Stimulated activated CD4-positive, alpha-beta T cell treated with anti-CD3 and anti-CD28 coated beads, Interleukin-12 subunit alpha, Interleukin-12 subunit beta, amount 100 ng/mL, for 48 hours (primary cell): ENCODE measurements around the gene RHOJ.
"Not testable (repeated sequence)": the region's sequence is repeated elsewhere in the genome, so short reads cannot be mapped to it uniquely, and the experiment has no call there.

ENCODE experiments used
- DNase-seq, 3 donors: peaks; one replicate each; pipeline ENCODE4 v3.0.0-alpha.2; 2020; ENCODE audit warnings: low read depth in 2 of 3, low spot score in 1 of 3

Gene RHOJ

GRCh38 chr14:63204407-63205043 lies at the start of gene RHOJ:
Gene RHOJ (plus strand): TSS chr14:63204443. CDS start chr14:63204870, 427 bp downstream.
- no peak for DNase-seq

DNA sequence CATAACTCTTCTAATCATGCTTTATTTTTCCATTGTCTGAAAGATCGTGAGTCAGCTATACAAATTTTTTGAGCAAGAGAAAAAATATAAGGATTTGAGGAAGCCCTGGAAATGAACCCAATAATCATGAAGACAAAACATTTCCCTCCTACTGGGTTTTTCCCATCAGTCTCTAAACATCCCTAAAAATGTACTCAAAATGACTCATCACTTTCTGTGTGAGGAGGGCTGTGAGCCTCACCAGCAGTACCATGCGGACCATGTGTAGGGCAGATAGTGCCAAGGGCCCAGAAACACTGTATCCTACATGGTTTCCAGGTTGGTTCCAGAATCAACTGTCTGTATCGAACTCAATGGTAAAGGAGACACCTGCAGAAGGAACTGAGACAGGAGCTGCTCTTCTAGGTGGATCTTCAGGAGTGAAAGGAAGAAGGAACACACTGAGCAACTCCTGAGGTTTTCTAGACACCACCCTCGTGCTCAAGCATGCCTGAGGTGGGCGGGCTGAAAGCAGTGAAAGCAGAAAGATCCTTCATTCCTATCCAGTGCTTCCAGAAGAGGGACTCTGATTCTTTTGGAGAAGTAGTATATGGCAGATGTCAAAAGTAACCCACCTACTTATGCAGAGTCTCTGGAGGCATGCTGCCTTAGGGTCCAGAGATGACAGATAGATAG lies 48.6 kb upstream of the RHOJ start:
- no peak for DNase-seq

DNA sequence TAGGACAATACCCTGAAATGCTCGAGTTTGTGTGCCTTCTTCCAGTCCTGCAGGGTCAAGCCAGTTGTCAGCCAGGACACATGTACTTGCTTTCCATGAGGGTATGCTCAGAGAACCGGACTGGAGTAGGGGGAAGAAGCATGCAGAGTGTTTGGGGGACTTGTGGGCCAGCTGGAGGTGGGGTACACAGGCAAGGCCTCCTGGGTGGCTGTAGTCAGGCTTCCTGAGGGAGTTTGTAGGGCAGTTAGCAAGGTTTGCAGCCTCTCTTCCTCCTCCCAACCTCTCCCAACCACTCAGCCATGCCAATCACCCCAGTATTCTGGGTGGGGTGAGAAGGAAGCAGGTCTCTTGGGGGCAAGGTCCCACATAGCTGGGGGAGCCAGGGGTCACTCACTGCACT lies 47.0 kb upstream of the RHOJ start:
- no peak for DNase-seq

GRCh38 chr14:63163306-63163705 lies 40.9 kb upstream of the RHOJ start:
- no peak for DNase-seq

GRCh38 chr14:63164108-63164683 lies 40.0 kb upstream of the RHOJ start:
- no peak for DNase-seq

DNA sequence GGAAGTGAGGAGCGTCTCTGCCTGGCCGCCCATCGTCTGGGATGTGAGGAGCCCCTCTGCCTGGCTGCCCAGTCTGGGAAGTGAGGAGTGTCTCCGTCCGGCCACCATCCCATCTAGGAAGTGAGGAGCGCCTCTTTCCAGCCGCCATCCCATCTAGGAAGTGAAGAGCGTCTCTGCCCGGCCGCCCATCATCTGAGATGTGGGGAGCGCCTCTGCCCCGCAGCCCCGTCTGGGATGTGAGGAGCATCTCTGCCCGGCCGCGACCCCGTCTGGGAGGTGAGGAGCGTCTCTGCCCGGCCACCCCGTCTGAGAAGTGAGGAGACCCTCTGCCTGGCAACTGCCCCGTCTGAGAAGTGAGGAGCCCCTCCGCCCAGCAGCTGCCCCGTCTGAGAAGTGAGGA lies 39.0 kb upstream of the RHOJ start:
- not testable (repeated sequence) for DNase-seq

DNA sequence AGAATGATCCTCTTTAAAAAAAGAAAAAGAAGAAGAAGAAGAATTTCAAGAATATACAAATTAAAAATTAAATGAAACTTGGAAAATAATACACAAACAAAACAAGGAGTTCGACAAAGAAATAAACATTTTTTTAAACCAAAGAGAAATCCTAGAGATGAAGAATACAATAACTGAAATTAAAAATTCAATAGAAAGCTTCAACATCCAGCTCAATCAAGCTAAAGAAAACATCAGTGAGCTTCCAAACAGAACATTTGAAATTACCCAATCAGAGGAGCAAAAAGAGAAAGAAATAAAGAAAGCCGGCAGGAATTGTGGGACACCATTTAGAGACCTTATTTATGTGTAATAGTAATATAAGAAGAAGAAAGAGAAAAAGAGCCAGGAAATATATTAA lies 37.2 kb upstream of the RHOJ start:
- DNase-seq = no peak

DNA sequence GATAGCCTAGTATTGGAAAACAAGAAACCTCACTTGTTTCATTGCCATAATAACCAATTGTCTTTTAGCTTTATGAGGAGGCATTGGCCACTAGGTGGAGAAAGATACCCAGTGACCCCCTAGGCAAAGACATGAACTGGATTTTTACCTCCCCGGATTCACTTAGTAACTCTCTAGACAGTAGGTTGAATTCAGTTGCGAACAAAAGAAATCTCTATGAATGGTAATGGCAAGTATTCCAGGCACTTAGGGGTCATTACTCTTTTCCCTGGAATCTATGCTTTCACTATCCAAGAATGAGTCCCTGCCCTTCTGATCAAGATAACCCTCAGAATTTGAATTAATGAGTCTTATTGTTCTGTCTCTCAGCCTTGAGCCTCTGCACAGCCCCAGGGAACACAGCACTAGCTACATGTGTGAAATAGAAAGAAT lies 29.5 kb upstream of the RHOJ start:
- no peak for DNase-seq

DNA sequence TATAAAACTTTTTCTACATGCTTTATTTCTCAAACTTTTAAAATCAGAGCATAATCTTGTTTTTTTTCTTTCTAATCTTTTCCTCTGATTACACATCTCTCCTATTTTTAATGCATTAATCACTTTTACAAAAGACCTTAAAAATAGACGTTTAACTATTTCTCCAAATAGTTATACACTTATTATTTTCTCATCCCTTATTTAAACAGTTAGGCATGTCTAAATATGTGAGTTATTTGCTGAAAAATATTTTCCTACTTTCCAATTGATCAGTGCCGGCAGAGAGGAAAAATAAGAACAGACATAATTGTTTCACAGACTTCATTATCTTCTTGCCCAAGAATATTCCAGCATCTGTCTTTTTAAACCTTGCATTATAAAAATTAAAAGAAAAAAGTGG lies 28.7 kb upstream of the RHOJ start:
- DNase-seq = no peak

DNA sequence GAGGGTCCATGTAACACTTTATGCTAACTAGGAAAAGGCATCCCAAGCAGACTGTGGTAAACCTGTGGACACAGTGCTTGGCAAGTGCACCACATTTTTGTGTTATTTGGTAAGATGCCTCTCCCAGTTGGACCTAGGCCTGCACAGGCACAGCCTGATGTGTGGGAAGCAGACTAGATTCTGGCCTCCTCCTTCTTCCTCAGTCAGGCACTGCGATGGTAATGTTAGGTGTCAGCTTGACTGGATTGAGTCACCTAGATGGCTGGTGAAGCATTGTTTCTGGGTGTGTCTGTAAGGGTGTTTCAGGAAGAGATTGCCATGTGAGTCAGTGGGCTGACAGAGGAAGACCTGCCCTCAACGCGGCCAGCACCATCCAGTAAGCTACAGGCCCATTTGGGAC lies 25.3 kb upstream of the RHOJ start:
- no peak for DNase-seq

DNA sequence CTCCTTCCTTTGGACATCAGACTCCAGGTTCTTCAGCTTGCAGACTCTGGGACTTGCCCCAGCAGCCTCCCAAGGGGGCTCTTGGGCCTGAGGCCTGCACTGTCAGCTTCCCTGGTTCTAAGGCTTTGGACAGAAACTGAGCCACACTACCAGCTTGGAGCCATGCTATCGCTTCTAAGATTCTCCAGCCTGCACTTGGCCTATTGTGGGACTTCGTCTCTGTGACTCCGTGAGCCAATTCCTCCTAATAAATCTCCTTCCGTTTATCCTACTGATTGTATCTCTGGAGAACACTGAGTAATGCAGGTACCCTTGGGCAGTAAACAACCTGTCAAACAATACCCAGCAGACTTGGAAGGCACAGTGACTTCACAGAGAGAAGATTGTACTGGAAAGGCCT lies 24.9 kb upstream of the RHOJ start:
- DNase-seq = no peak

DNA sequence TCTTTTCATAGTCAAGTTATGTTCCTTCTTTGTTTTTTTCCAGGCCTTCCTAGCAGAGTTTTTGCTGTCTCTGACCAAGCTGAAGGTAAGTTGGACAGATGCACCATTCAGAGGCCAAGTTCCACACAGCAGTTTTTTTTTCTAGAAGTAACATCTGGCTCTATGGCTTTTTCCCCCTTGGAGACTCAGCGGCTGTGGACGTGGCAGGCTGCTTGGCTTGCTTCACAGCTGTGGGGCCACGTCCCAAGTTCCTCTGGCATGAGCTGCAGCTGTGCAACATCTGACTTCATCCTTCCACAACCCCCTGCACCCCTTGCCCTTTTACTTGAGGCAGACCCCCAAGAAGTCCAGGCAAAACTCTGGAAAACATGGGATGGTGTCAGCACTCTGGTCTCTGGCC lies 24.2 kb upstream of the RHOJ start:
- no peak for DNase-seq

GRCh38 chr14:63182968-63183367 lies 21.3 kb upstream of the RHOJ start:
- no peak for DNase-seq

GRCh38 chr14:63186453-63186852 lies 17.8 kb upstream of the RHOJ start:
- no peak for DNase-seq

- DNase-seq = no peak
Measured at GRCh38 chr14:63191211-63191610, 13.0 kb upstream of the RHOJ start.

DNA sequence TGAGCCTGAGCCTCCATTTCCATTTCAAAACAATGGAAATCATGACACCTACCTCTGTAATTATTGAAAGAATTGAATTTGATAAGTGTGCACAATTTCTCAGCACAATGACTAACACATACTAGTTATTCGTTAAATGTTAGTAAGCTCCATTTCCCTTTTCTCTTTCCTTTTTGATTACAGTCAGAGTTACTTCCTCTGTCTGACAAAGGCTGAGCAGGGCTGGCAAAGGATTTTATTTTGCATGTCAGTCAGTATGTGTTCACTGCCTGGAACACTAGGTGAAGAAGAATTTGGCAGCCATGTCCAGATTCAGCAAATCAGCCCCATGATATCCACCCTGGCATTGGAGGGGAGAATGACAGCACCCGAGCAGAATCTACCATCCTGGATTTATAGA lies 12.2 kb upstream of the RHOJ start:
- no peak for DNase-seq

DNA sequence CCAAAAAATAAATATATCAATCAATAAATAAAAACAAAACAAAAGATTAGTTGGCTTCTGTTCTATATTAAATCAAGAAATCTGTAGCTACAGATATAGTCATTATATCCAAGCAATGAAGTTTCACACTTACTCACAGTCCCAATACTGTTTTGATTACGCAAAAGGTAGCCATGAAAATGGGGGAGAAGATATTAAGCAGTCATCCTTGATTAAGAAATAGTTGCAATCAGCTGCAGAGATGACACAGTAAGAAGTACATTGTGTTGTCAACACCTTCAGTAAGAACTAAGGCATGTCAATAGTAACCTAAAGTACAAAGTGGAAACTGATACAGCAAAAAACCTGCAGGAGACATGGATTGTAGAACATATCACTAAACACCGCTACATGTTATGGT lies 11.0 kb upstream of the RHOJ start:
- no peak for DNase-seq

DNA sequence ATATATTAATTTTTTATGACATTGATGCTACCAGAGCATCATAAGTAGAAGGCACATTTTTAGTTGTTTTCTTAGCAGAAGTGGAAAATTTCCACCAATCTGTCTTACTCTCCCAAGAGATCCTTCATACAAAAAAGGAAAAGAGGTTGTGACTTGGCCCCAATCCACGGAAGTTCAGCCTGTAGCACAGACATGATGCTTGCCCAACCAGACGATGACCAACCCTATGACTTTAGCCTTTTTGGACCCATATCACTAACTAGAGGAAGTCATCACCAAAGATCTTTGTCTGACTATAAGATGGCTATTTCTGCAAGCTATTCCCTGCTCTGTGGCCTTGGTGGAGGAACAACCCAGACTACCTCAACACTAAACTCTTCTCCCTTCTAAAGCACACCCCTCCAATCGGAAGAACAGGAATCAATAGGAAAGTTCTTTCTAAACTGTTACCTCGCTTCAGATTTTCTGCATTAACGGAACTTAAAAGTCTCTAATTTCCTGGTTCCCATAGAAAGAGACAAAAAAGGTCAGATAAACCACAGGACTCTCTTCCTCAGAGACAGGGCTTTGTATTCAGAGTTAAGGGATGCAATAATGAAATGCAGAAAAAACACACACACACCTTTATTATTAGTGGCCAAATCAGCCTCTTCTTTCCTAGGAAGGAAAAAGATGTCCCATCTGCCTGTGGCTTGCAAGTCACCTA lies 4.1 kb upstream of the RHOJ start:
- no peak for DNase-seq

DNA sequence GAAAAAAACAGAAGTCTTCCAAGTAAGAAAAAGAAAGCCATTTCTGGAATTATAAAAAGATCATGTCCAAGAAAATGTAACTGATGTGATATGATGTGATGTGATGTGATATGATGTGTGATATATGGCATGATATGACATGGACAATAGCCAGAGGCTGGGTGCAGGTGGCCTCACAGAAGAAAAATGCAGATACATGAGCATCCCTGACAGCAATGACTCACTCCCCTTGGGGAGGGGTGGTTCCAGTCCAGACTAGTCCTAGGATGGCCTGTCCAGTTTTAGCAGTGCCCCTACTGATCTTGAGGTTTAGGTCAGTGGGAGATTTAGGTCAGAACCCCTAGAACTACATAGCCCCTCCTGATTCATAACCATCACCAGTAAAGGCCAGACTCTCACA lies 3.5 kb upstream of the RHOJ start:
- no peak for DNase-seq

DNA sequence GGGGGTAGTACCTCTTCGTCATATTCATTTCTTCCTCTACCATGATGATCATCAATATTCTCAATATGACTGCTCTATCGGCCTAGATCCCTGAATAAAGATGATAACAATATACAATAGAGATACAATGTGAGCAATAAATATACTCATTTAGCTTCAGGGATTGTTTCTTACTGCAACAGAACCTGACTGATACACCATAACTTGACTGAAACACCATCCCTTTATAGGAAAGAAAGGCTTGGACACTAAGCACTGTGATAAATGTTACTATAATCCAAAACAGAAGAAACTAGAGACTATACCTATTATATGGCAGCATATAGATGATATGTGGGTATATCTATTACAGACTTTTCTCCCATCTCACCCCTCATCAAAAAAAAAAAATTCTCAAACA lies 1.2 kb upstream of the RHOJ start:
- no peak for DNase-seq

DNA sequence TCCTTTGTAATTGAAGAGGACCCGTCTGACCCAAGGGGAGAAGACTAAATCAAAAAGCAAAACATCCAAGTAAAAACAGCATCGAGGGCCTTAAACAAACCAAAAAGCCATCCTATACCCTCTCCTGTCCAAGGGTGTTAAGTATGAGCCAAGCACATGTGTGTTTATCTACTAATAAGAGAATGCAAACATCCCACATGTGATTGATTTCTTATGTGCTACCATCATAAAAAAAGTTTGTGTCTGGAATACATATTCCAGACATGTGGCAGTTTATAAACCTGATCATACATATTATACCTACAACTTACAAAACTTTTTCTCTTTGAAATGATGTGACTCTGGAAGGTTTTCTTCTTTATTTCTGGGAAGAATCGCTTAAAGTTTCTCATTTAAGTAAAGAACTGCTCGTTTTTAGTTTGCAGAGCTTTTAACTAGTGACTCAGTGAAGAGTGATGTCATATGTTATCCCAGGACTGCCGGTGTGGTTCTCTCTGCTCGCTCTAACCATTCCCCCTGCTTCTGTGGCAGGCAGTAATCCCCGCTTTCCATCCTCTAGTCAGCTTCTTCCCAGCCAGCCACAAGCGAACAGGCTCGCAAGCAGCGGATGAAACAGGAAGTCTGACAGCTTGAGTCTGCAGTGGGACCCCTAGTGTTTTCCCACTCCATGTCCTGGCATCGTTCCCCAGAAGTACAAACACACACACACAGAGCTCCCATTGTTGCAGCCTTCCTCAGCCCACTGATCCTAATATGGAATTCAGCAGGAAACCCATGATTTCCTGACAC lies 431 bp upstream of the RHOJ start:
- no peak for DNase-seq
